Epidermal melanocyte (primary cell): ENCODE measurements around the gene FAM174B.

ENCODE experiments used
- DNase-seq: peaks from one replicate; pipeline ENCODE4 v3.0.0; 2011; ENCODE audit warnings: low spot score; ENCODE audit not compliant: insufficient read length

FAM174B gene

GRCh38 chr15:92602267-92602593 is 53.3 kb downstream of the FAM174B start:
- DNase-seq: no peak

- DNase-seq: no peak
These were observed 53.8 kb downstream of the FAM174B start for GRCh38 chr15:92601592-92602266.

- DNase-seq: peak; percentile 27
These were observed 54.7 kb downstream of the FAM174B start for GRCh38 chr15:92600856-92601255.

GRCh38 chr15:92599394-92599970 is 56.1 kb downstream of the FAM174B start:
- no peak for DNase-seq

GRCh38 chr15:92597548-92597947 is 58.0 kb downstream of the FAM174B start:
- DNase-seq: no peak

- no peak for DNase-seq
These were observed 59.0 kb downstream of the FAM174B start for GRCh38 chr15:92596623-92597022.

- DNase-seq: no peak
These were observed 59.8 kb downstream of the FAM174B start for GRCh38 chr15:92595506-92596381.

- no peak for DNase-seq
These were observed 64.3 kb downstream of the FAM174B start for GRCh38 chr15:92591275-92591674.

GRCh38 chr15:92586966-92587365 is 68.6 kb downstream of the FAM174B start:
- no peak for DNase-seq

GRCh38 chr15:92586383-92586942 is 69.1 kb downstream of the FAM174B start:
- no peak for DNase-seq

- DNase-seq: no peak
These were observed 71.5 kb downstream of the FAM174B start for GRCh38 chr15:92584105-92584504.

- no peak for DNase-seq
These were observed 72.2 kb downstream of the FAM174B start for GRCh38 chr15:92583096-92584034.

GRCh38 chr15:92582206-92582605 is 73.4 kb downstream of the FAM174B start:
- DNase-seq: no peak

GRCh38 chr15:92580933-92581445 is 74.6 kb downstream of the FAM174B start:
- no peak for DNase-seq

GRCh38 chr15:92580521-92580920 is 75.1 kb downstream of the FAM174B start:
- no peak for DNase-seq

- DNase-seq: no peak
These were observed 75.6 kb downstream of the FAM174B start for GRCh38 chr15:92579931-92580470.

- DNase-seq: no peak
These were observed 76.1 kb downstream of the FAM174B start for GRCh38 chr15:92579486-92579885.

- no peak for DNase-seq
These were observed 77.3 kb downstream of the FAM174B start for GRCh38 chr15:92578096-92578835.

GRCh38 chr15:92576597-92577200 is 78.9 kb downstream of the FAM174B start:
- no peak for DNase-seq
